GM12891 (cell line): ENCODE measurements around the gene C3orf20.

ENCODE experiments used
- PAX5 ChIP-seq: IDR thresholded peaks from 2 replicates; pipeline ENCODE4 v1.6.1; 2011; ENCODE audit warnings: low read length, moderate library complexity, mild to moderate bottlenecking; ENCODE audit not compliant: insufficient read depth, severe bottlenecking
- POLR2A ChIP-seq: IDR thresholded peaks from 2 replicates; pipeline ENCODE4 v1.6.1; 2011; ENCODE audit warnings: low read depth, low read length, control low read depth
- POLR2AphosphoS5 ChIP-seq: IDR thresholded peaks from 2 replicates; pipeline ENCODE4 v1.6.1; 2011; ENCODE audit warnings: low read depth, low read length, control low read depth
- POU2F2 ChIP-seq: IDR thresholded peaks from 2 replicates; pipeline ENCODE4 v1.6.1; 2011; ENCODE audit warnings: low read depth, mild to moderate bottlenecking, control low read depth, low read length, moderate library complexity
- TAF1 ChIP-seq: IDR thresholded peaks from 2 replicates; pipeline ENCODE4 v1.6.1; 2011; ENCODE audit warnings: low read depth, low read length, control low read depth

DNA sequence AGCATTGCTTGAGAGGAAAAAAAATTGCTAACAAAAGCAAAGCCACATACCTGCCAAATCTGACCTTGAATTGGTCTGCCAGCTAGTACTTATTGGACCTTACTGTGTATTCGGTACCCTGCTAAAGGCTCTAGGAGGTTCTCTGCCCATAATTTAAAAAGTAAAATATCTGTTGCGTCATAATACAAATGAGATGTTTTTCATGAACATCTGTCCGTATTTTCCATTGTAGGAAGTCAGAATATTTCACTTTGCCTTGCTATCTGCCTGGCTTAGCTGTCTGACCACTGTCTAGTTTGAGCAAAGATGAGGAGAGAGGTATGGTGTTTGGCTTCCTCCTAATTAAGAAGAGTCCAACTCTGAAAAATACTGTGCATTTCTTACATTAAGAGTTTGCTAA, 10.8 kb upstream of the C3orf20 start:
- TF ChIP-seq TAF1 (no peak), POLR2AphosphoS5 (no peak), POLR2A (no peak), POU2F2 (no peak), PAX5 (no peak)
